Hair follicle dermal papilla cell (primary cell): ENCODE data around the gene CCDC188. TPM values are rescaled to one million over a fixed set of nuclear protein-coding genes. Genes with fewer than 3 reads are reported as not detected.

ENCODE experiments used
- small RNA-seq: library from RNA; depleted of rRNA; stranded (forward); fragments of <200 nt; gene quantifications from one replicate; pipeline ENCODE3, GENCODE V24; 2012
- total RNA-seq: library from RNA; depleted of rRNA; stranded (reverse); fragments of >200 nt; gene quantifications from 2 replicates; pipeline ENCODE4 v1.2.3, GENCODE V29; 2012

Gene CCDC188
- 1.5 and 1.6 TPM in 2 replicates for total RNA-seq

GRCh38 chr22:20150381-20151275 lies at the start of gene CCDC188:
CCDC188 (minus strand) TSS chr22:20151055; CDS start chr22:20150986, 69 bp downstream.

DNA sequence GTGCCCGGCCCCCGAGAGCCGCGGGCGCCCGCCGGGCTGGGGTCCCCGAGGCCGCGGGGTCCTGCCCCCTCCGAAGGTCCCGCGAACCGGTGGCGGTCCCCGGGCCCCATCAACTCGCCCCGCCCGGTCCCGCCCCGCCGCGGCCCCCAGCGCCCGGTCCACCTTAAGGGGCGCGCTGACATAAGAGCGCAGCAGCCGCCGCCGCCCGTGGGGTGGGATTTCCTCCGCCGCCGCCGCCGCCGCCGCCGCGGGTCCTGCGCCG lies 19.3 kb downstream of the CCDC188 start, which contains the start of gene ZDHHC8:
Gene ZDHHC8 (plus strand): TSS at position 208 of the 262 bp plus-strand sequence. CDS start 144 bp downstream, outside the sequence.

GRCh38 chr22:20116951-20117632 lies 33.8 kb downstream of the CCDC188 start, which contains the start of gene TRMT2A:
TRMT2A (minus strand) TSS chr22:20117226; CDS start chr22:20116906, 320 bp downstream.

GRCh38 chr22:20115691-20116375 lies 35.0 kb downstream of the CCDC188 start, which contains the start of gene RANBP1:
RANBP1 (plus strand) TSS chr22:20116104; CDS start chr22:20116185, 81 bp downstream.

Small RNAs within 50 kb of the gene (small RNA-seq; reads per million reads assigned to genes)
- gene MIR6816: not detected
- not detected for gene RF00599

Other genes with a start within 250 kb of the CCDC188 start
- gene COMT, start 209.3 kb downstream of the CCDC188 start, total RNA-seq: 203 and 254 TPM in 2 replicates
- gene TXNRD2, start 209.2 kb downstream of the CCDC188 start, total RNA-seq: 19.6 and 27.0 TPM in 2 replicates
- 4.5 and 6.1 TPM in 2 replicates for gene ARVCF, start 134.2 kb downstream of the CCDC188 start, total RNA-seq
- gene TANGO2, start 129.9 kb downstream of the CCDC188 start, total RNA-seq: 59.6 and 69.5 TPM in 2 replicates
- gene DGCR8, start 70.8 kb downstream of the CCDC188 start, total RNA-seq: 25.9 and 39.1 TPM in 2 replicates
- 51.8 and 55.4 TPM in 2 replicates for gene RANBP1, start 35.0 kb downstream of the CCDC188 start, total RNA-seq
- gene TRMT2A, start 33.8 kb downstream of the CCDC188 start, total RNA-seq: 48.8 and 53.1 TPM in 2 replicates
- gene ZDHHC8, start 19.3 kb downstream of the CCDC188 start, total RNA-seq: 18.5 and 21.1 TPM in 2 replicates
- 0.16 TPM in 1 of 2 replicates, not detected in the other for gene RTN4R, start 117.3 kb upstream of the CCDC188 start, total RNA-seq
- 45.4 and 58.2 TPM in 2 replicates for gene DGCR6L, start 169.0 kb upstream of the CCDC188 start, total RNA-seq
- gene ZNF74, start 243.1 kb upstream of the CCDC188 start, total RNA-seq: 7.9 and 9.2 TPM in 2 replicates